Measurements from ENCODE around the gene CSNK1G1.
"Not testable (repeated sequence)": the region's sequence is repeated elsewhere in the genome, so short reads cannot be mapped to it uniquely, and the experiment has no call there.

The CSNK1G1 gene

GRCh38 chr15:64355944-64356709 lies at the start of gene CSNK1G1:
Gene CSNK1G1 (minus strand): TSS chr15:64356173. CDS start chr15:64300499, 55,674 bp downstream.
- Histone ChIP-seq H3K27me3 (ENCODE audit: control insufficient read depth, insufficient read depth, low read length) (no peaks in the 10 kb centered on the region), H3K9ac (ENCODE audit: low read length) (peak within 1 kb of the TSS; percentile 75), H3K4me3 (ENCODE audit: low read depth, low read length) (peak within 1 kb of the TSS; percentile 89), H3K4me1 (ENCODE audit: control insufficient read depth, insufficient read depth, low read length) (peaks cover 9% of the 10 kb centered on the region), H3K27ac (ENCODE audit: low read depth, low read length) (0 out of 2 replicates have a peak within 1 kb of the TSS, but pooled peaks have one; percentile 25), H3K36me3 (ENCODE audit: control insufficient read depth, insufficient read depth, low read length) (no peaks in the 10 kb centered on the region), H3K9me3 (ENCODE audit: control insufficient read depth, insufficient read depth, low read depth, low read length) (no peaks in the 10 kb centered on the region)

GRCh38 chr15:64400583-64400982 lies 44.6 kb upstream of the CSNK1G1 start:
- no peak overlapping the region for H3K4me3 ChIP-seq (ENCODE audit: low read depth, low read length)
- no peaks in the 10 kb centered on the region for H3K9me3 ChIP-seq (ENCODE audit: control insufficient read depth, insufficient read depth, low read depth, low read length)
- no peaks in the 10 kb centered on the region for H3K27me3 ChIP-seq (ENCODE audit: control insufficient read depth, insufficient read depth, low read length)
- no peak overlapping the region for H3K9ac ChIP-seq (ENCODE audit: low read length)
- no peak overlapping the region for H3K27ac ChIP-seq (ENCODE audit: low read depth, low read length)
- peaks cover 54% of the 10 kb centered on the region for H3K36me3 ChIP-seq (ENCODE audit: control insufficient read depth, insufficient read depth, low read length)
- H3K4me1 ChIP-seq (ENCODE audit: control insufficient read depth, insufficient read depth, low read length), result no peaks in the 10 kb centered on the region

- Histone ChIP-seq H3K4me1 (ENCODE audit: control insufficient read depth, insufficient read depth, low read length) (no peaks in the 10 kb centered on the region), H3K9me3 (ENCODE audit: control insufficient read depth, insufficient read depth, low read depth, low read length) (no peaks in the 10 kb centered on the region), H3K27me3 (ENCODE audit: control insufficient read depth, insufficient read depth, low read length) (no peaks in the 10 kb centered on the region), H3K36me3 (ENCODE audit: control insufficient read depth, insufficient read depth, low read length) (peaks cover 61% of the 10 kb centered on the region), H3K27ac (ENCODE audit: low read depth, low read length) (no peak overlapping the region), H3K4me3 (ENCODE audit: low read depth, low read length) (no peak overlapping the region), H3K9ac (ENCODE audit: low read length) (no peak overlapping the region)
These were observed 42.6 kb upstream of the CSNK1G1 start for GRCh38 chr15:64398575-64398974.

GRCh38 chr15:64396789-64397188 lies 40.8 kb upstream of the CSNK1G1 start:
- no peaks in the 10 kb centered on the region for H3K4me1 ChIP-seq (ENCODE audit: control insufficient read depth, insufficient read depth, low read length)
- H3K9ac ChIP-seq (ENCODE audit: low read length), result no peak overlapping the region
- no peak overlapping the region for H3K27ac ChIP-seq (ENCODE audit: low read depth, low read length)
- H3K9me3 ChIP-seq (ENCODE audit: control insufficient read depth, insufficient read depth, low read depth, low read length), result no peaks in the 10 kb centered on the region
- peaks cover 58% of the 10 kb centered on the region for H3K36me3 ChIP-seq (ENCODE audit: control insufficient read depth, insufficient read depth, low read length)
- H3K27me3 ChIP-seq (ENCODE audit: control insufficient read depth, insufficient read depth, low read length), result no peaks in the 10 kb centered on the region
- H3K4me3 ChIP-seq (ENCODE audit: low read depth, low read length), result no peak overlapping the region

GRCh38 chr15:64392471-64392870 lies 36.5 kb upstream of the CSNK1G1 start:
- not testable (repeated sequence) for H3K4me3 ChIP-seq (ENCODE audit: low read depth, low read length); H3K27me3 ChIP-seq (ENCODE audit: control insufficient read depth, insufficient read depth, low read length); H3K9ac ChIP-seq (ENCODE audit: low read length); H3K9me3 ChIP-seq (ENCODE audit: control insufficient read depth, insufficient read depth, low read depth, low read length); H3K4me1 ChIP-seq (ENCODE audit: control insufficient read depth, insufficient read depth, low read length); H3K27ac ChIP-seq (ENCODE audit: low read depth, low read length)
- peaks cover 32% of the 10 kb centered on the region for H3K36me3 ChIP-seq (ENCODE audit: control insufficient read depth, insufficient read depth, low read length)

GRCh38 chr15:64389036-64389435 lies 33.1 kb upstream of the CSNK1G1 start:
- H3K36me3 ChIP-seq (ENCODE audit: control insufficient read depth, insufficient read depth, low read length), result peaks cover 6% of the 10 kb centered on the region

GRCh38 chr15:64387562-64388168 lies 31.7 kb upstream of the CSNK1G1 start, which contains the start of gene TRIP4:
Gene TRIP4 (plus strand): TSS chr15:64387836. CDS start chr15:64387864, 28 bp downstream.
- no peaks in the 10 kb centered on the region for H3K4me1 ChIP-seq (ENCODE audit: control insufficient read depth, insufficient read depth, low read length)
- H3K9me3 ChIP-seq (ENCODE audit: control insufficient read depth, insufficient read depth, low read depth, low read length), result no peaks in the 10 kb centered on the region
- no peak within 1 kb of the TSS for H3K27ac ChIP-seq (ENCODE audit: low read depth, low read length)
- H3K27me3 ChIP-seq (ENCODE audit: control insufficient read depth, insufficient read depth, low read length), result peaks cover 12% of the 10 kb centered on the region; the same call in 1 of the 2 replicates
- H3K9ac ChIP-seq (ENCODE audit: low read length), result peak within 1 kb of the TSS; percentile 91
- peak within 1 kb of the TSS; percentile 94 for H3K4me3 ChIP-seq (ENCODE audit: low read depth, low read length)
- no peaks in the 10 kb centered on the region for H3K36me3 ChIP-seq (ENCODE audit: control insufficient read depth, insufficient read depth, low read length)

More at GRCh38 chr15:64389036-64389435, 33.1 kb upstream of the CSNK1G1 start:
- Histone ChIP-seq H3K9ac (ENCODE audit: low read length) (no peak overlapping the region), H3K27ac (ENCODE audit: low read depth, low read length) (no peak overlapping the region), H3K4me3 (ENCODE audit: low read depth, low read length) (0 out of 2 replicates have a peak overlapping the region, but pooled peaks have one; percentile 94), H3K27me3 (ENCODE audit: control insufficient read depth, insufficient read depth, low read length) (0 out of 2 replicates have a peak, but pooled peaks cover 6% of the 10 kb centered on the region), H3K4me1 (ENCODE audit: control insufficient read depth, insufficient read depth, low read length) (no peaks in the 10 kb centered on the region), H3K9me3 (ENCODE audit: control insufficient read depth, insufficient read depth, low read depth, low read length) (no peaks in the 10 kb centered on the region)

GRCh38 chr15:64386291-64386690 lies 30.3 kb upstream of the CSNK1G1 start:
- H3K9ac ChIP-seq (ENCODE audit: low read length), result no peak overlapping the region
- H3K9me3 ChIP-seq (ENCODE audit: control insufficient read depth, insufficient read depth, low read depth, low read length), result no peaks in the 10 kb centered on the region
- H3K4me3 ChIP-seq (ENCODE audit: low read depth, low read length), result no peak overlapping the region
- H3K4me1 ChIP-seq (ENCODE audit: control insufficient read depth, insufficient read depth, low read length), result no peaks in the 10 kb centered on the region
- no peak overlapping the region for H3K27ac ChIP-seq (ENCODE audit: low read depth, low read length)
- peaks cover 20% of the 10 kb centered on the region; the same call in 1 of the 2 replicates for H3K27me3 ChIP-seq (ENCODE audit: control insufficient read depth, insufficient read depth, low read length)
- no peaks in the 10 kb centered on the region for H3K36me3 ChIP-seq (ENCODE audit: control insufficient read depth, insufficient read depth, low read length)

- Histone ChIP-seq H3K4me3 (ENCODE audit: low read depth, low read length) (no peak overlapping the region), H3K9me3 (ENCODE audit: control insufficient read depth, insufficient read depth, low read depth, low read length) (no peaks in the 10 kb centered on the region), H3K27ac (ENCODE audit: low read depth, low read length) (no peak overlapping the region), H3K4me1 (ENCODE audit: control insufficient read depth, insufficient read depth, low read length) (no peaks in the 10 kb centered on the region), H3K36me3 (ENCODE audit: control insufficient read depth, insufficient read depth, low read length) (no peaks in the 10 kb centered on the region), H3K27me3 (ENCODE audit: control insufficient read depth, insufficient read depth, low read length) (peaks cover 23% of the 10 kb centered on the region; the same call in 1 of the 2 replicates), H3K9ac (ENCODE audit: low read length) (no peak overlapping the region)
These were observed 27.8 kb upstream of the CSNK1G1 start for GRCh38 chr15:64383760-64384159.

GRCh38 chr15:64381000-64381751 lies 25.2 kb upstream of the CSNK1G1 start, which contains the start of gene PCLAF:
Gene PCLAF (minus strand): TSS chr15:64381441. CDS start chr15:64381371, 70 bp downstream.
- peak within 1 kb of the TSS; percentile 63 for H3K4me3 ChIP-seq (ENCODE audit: low read depth, low read length)
- H3K9me3 ChIP-seq (ENCODE audit: control insufficient read depth, insufficient read depth, low read depth, low read length), result no peaks in the 10 kb centered on the region
- peaks cover 23% of the 10 kb centered on the region; the same call in 1 of the 2 replicates for H3K27me3 ChIP-seq (ENCODE audit: control insufficient read depth, insufficient read depth, low read length)
- H3K36me3 ChIP-seq (ENCODE audit: control insufficient read depth, insufficient read depth, low read length), result peaks cover 8% of the 10 kb centered on the region
- peak within 1 kb of the TSS; percentile 85 for H3K9ac ChIP-seq (ENCODE audit: low read length)
- no peak within 1 kb of the TSS for H3K27ac ChIP-seq (ENCODE audit: low read depth, low read length)
- H3K4me1 ChIP-seq (ENCODE audit: control insufficient read depth, insufficient read depth, low read length), result no peaks in the 10 kb centered on the region
